K562 (cell line): ENCODE measurements around the gene KHDRBS2.

Source experiments
- CTCF ChIP-seq, 3 experiments: IDR thresholded peaks in 2 of 3; conservative IDR thresholded peaks in 1 of 3; 2 replicates each; pipeline ENCODE4 v1.5.1; 2011 to 2012; ENCODE audit warnings: low read length in 3 of 3, mild to moderate bottlenecking in 3 of 3, control low read depth in 2 of 3, improper control_type of control experiment in 1 of 3, inconsistent platforms in 1 of 3, low read depth in 1 of 3, mixed read lengths in 1 of 3, moderate library complexity in 1 of 3; ENCODE audit not compliant: insufficient read depth in 2 of 3
- SRSF9 ChIP-seq: fragments of 200-400 bp; formaldehyde crosslinking; IDR thresholded peaks from 2 replicates; pipeline ENCODE4 v1.6.1; 2017; ENCODE audit warnings: low read depth, low read length, borderline replicate concordance
- ZNF318 ChIP-seq, 2 experiments: fragments of 450-650 bp; IDR thresholded peaks; 2 replicates each; pipeline ENCODE4 v1.6.1; 2016; ENCODE audit warnings: mild to moderate bottlenecking in 2 of 2, borderline replicate concordance in 1 of 2, low read depth in 1 of 2, moderate library complexity in 1 of 2
- ZNF766 ChIP-seq: fragments of 200-800 bp; sonication (Bioruptor generic); conservative IDR thresholded peaks from 2 replicates; pipeline ENCODE4 v1.6.1; 2016; ENCODE audit warnings: missing genetic modification characterization, missing compliant biosample characterization

GRCh38 chr6:62152796-62153195 lies 133.2 kb downstream of the KHDRBS2 start:
- TF ChIP-seq ZNF318 (IDR thresholded peaks at IDR 0.05; ENCODE audit: borderline replicate concordance in 1 of 2, low read depth in 1 of 2): no peak
- TF ChIP-seq SRSF9: no peak
- no peak for TF ChIP-seq ZNF766 (CRISPR knock-in tag)
- no peak for TF ChIP-seq CTCF (IDR thresholded peaks at IDR 0.05 in 2 of 3, conservative IDR thresholded peaks at IDR 0.05 in 1 of 3; ENCODE audit: insufficient read depth in 2 of 3, low read depth in 1 of 3, low read length in 3 of 3)
